Heart left ventricle (tissue), 16 donors: Measurements from ENCODE around the gene EML1. TPM values are rescaled to one million over a fixed set of nuclear protein-coding genes. Genes with fewer than 3 reads are reported as not detected.

ENCODE experiments used
- ATAC-seq, 4 donors: fragments of 200-7000 bp; cut with Tn5 transposase; one replicate each; pipeline ENCODE4 v1.9.1; 2020 to 2022; ENCODE audit warnings: moderate library complexity in 4 of 4, mild to moderate bottlenecking in 3 of 4, moderate number of reproducible peaks in 1 of 4
- DNase-seq, 5 donors: peaks; one replicate each; pipeline ENCODE4 v3.0.0-alpha.2; 2020
- H3K27ac ChIP-seq, 12 donors: fragments of 200-600 bp; sonication (generic) in 4 of 12; one replicate each; pipeline versions ENCODE4 v1.5.0 to v1.8.0; 2016 to 2022; ENCODE audit warnings: mild to moderate bottlenecking in 2 of 12
- H3K27me3 ChIP-seq, 9 donors: fragments of 200-600 bp; sonication (generic) in 2 of 9; one replicate each; pipeline versions ENCODE4 v1.5.1 to v1.8.0; 2016 to 2022; ENCODE audit warnings: mild to moderate bottlenecking in 3 of 9
- H3K36me3 ChIP-seq, 9 donors: fragments of 200-600 bp; sonication (generic) in 2 of 9; one replicate each; pipeline versions ENCODE4 v1.5.0 to v1.8.0; 2018 to 2022; ENCODE audit warnings: mild to moderate bottlenecking in 2 of 9
- H3K4me1 ChIP-seq, 12 donors: fragments of 200-600 bp; sonication (generic) in 4 of 12; one replicate each; pipeline versions ENCODE4 v1.5.0 to v1.8.0; 2016 to 2022; ENCODE audit warnings: mild to moderate bottlenecking in 3 of 12
- H3K4me3 ChIP-seq, 12 donors: fragments of 200-600 bp; sonication (generic) in 4 of 12; one replicate each; pipeline versions ENCODE4 v1.5.0 to v1.8.0; 2017 to 2022; ENCODE audit warnings: mild to moderate bottlenecking in 9 of 12, moderate library complexity in 4 of 12
- H3K9me3 ChIP-seq, 12 donors: fragments of 200-600 bp; sonication (generic) in 4 of 12; one replicate each; pipeline versions ENCODE4 v1.5.0 to v1.8.0; 2016 to 2022; ENCODE audit warnings: mild to moderate bottlenecking in 1 of 12
- CTCF ChIP-seq, 12 donors: fragments of 200-600 bp; sonication (generic) in 4 of 12; IDR thresholded peaks; one replicate each; pipeline versions ENCODE4 v1.5.0 to v1.8.0; 2018 to 2022; ENCODE audit warnings: antibody characterized with exemption in 12 of 12, mild to moderate bottlenecking in 5 of 12
- POLR2A ChIP-seq, 2 donors: fragments of 450-650 bp; IDR thresholded peaks; one replicate each; pipeline ENCODE4 v1.6.1; 2017; ENCODE audit warnings: antibody characterized with exemption in 2 of 2, mild to moderate bottlenecking in 2 of 2, moderate library complexity in 2 of 2
- whole genome bisulfite sequencing, 4 donors: extraction: QIAGEN DNeasy Blood & Tissue Kit in 2 of 4; methylation state at CpG; one replicate each; pipeline versions ENCODE4 v1.1.5 to v1.1.7; 2013 to 2018; 5-methylcytosine and 5-hydroxymethylcytosine counted together
- intact Hi-C, 10 donors: fragments of 100-400 bp; cut with DNase I; formaldehyde crosslinking; loops; one replicate each; pipeline versions ENCODE4 v1.11.1 to v1.14.2; 2022
- polyA plus RNA-seq, 2 donors: library from polyadenylated mRNA; stranded (reverse); fragments of 200-250 nt; gene quantifications; one replicate each; pipeline ENCODE4 v1.2.3, GENCODE V29; 2013
- total RNA-seq, 9 donors: library from RNA; depleted of rRNA in 2 of 9; stranded (reverse); fragments of >200 nt in 2 of 9; fragmentation: NEBNext Ultra II Directional in 3 of 9; extraction: Animal tissue kit (Norgen Biotek cat#: 25700) in 3 of 9; gene quantifications; one replicate each; pipeline versions ENCODE4 v1.1.0 to v1.2.4, GENCODE V29; 2016 to 2023
- donor health status: ischemic (EF 13 %, LVEDD 7.1; RV severe dilation, severe dysfunction).
- donor health status: healthy with polysubstance abuse.
- donor health status: DM: no; HTN: yes; CAD: no.
- donor health status: DM: no; HTN: no; CAD: no.
- donor health status: ischemic (EF 25% LVEDD 6.9; RV normal size, moderate dysfunction).
- donor health status: ischemic (EF 25% LVEDD 5.7; RV mildly dilated, moderate dysfunction).
- donor health status: healthy.
- donor health status: DM: yes; HTN: yes; CAD: no.
- donor health status: ischemic (EF 35%, LVEDD 5.7; RV mildly dilated, moderate dysfunction).
- donor health status: nonischemic (EF 11% LVEDD 7.7; RV severe dilation, severe dysfunction).
- donor health status: DM: yes; HTN: yes; CAD: no.
- donor health status: PGD.
- donor health status: ischemic (EF 29% LVEDD 5.4; RV normal size, mild dysfunction).
- donor health status: nonischemic (EF 23%, LVEDD 6.1; RV moderate dilation, normal function).

EML1 gene
- total and polyA plus RNA-seq, 11 donors = 7.4 to 49.7 (median 39.3) TPM

GRCh38 chr14:99863059-99863458 is 69.8 kb downstream of the EML1 start:
- DNase-seq (no peak), ATAC-seq (no peak)
- intact Hi-C loops = no loop called here
- Histone ChIP-seq H3K4me3 (no peak overlapping the region), H3K36me3 (peaks cover 0 to 22% (median 5%) of the 10 kb centered on the region in 9 donors), H3K9me3 (no peaks in the 10 kb centered on the region), H3K4me1 (peaks cover 0 to 3% (median 0%) of the 10 kb centered on the region in 12 donors), H3K27me3 (no peaks in the 10 kb centered on the region), H3K27ac (no peak overlapping the region)
- TF ChIP-seq CTCF (IDR thresholded peaks at IDR 0.05) (no peak), POLR2A (IDR thresholded peaks at IDR 0.05) (no peak)
- 90 to 96% (median 95%) methylated on average over 2 of the region's 2 CpGs for WGBS, 4 donors

- Histone ChIP-seq H3K4me3 (no peak overlapping the region), H3K4me1 (peaks cover 0 to 7% (median 0%) of the 10 kb centered on the region in 12 donors), H3K9me3 (no peaks in the 10 kb centered on the region), H3K27me3 (no peaks in the 10 kb centered on the region), H3K36me3 (peaks cover 0 to 17% (median 5%) of the 10 kb centered on the region in 9 donors), H3K27ac (no peak overlapping the region)
- 50 to 68% (median 58%) methylated on average over 2 of the region's 2 CpGs for WGBS, 4 donors
- ATAC-seq (no peak), DNase-seq (no peak)
- TF ChIP-seq CTCF (IDR thresholded peaks at IDR 0.05) = no peak
- TF ChIP-seq POLR2A (IDR thresholded peaks at IDR 0.05) = no peak
- intact Hi-C loops = no loop called here
Measured at GRCh38 chr14:99865408-99865807, 72.2 kb downstream of the EML1 start.

GRCh38 chr14:99870617-99871016 is 77.4 kb downstream of the EML1 start:
- no peak overlapping the region for H3K4me3 ChIP-seq
- TF ChIP-seq POLR2A (IDR thresholded peaks at IDR 0.05) (no peak), CTCF (IDR thresholded peaks at IDR 0.05) (no peak)
- H3K36me3 ChIP-seq = peaks cover 0 to 14% (median 5%) of the 10 kb centered on the region in 9 donors
- no peaks in the 10 kb centered on the region for H3K27me3 ChIP-seq
- peaks cover 0 to 17% (median 0%) of the 10 kb centered on the region in 12 donors for H3K4me1 ChIP-seq
- peak in 2 of 4 donors; percentile 18 to 78 for ATAC-seq
- H3K9me3 ChIP-seq = no peaks in the 10 kb centered on the region
- no peak for DNase-seq
- intact Hi-C loops = no loop called here
- no peak overlapping the region for H3K27ac ChIP-seq
- WGBS, 4 donors = 66 to 74% (median 71%) methylated on average over 3 of the region's 3 CpGs

- TF ChIP-seq POLR2A (IDR thresholded peaks at IDR 0.05) (no peak), CTCF (IDR thresholded peaks at IDR 0.05) (no peak)
- ATAC-seq (no peak), DNase-seq (no peak)
- Histone ChIP-seq H3K36me3 (peaks cover 0 to 3% (median 0%) of the 10 kb centered on the region in 9 donors), H3K27me3 (no peaks in the 10 kb centered on the region), H3K9me3 (no peaks in the 10 kb centered on the region), H3K27ac (no peak overlapping the region), H3K4me1 (peaks cover 0 to 21% (median 0%) of the 10 kb centered on the region in 12 donors), H3K4me3 (no peak overlapping the region)
- 70 to 84% (median 71%) methylated on average over 11 of the region's 11 CpGs for WGBS, 4 donors
- intact Hi-C loops = no loop called here
Measured at GRCh38 chr14:99871771-99872170, 78.6 kb downstream of the EML1 start.
